Activated T-helper 17 cell treated with anti-CD3 and anti-CD28 coated beads, Interleukin-2, amount 50 U/mL, for 72 hours (primary cell): ENCODE data around the gene USP6NL. TPM values are rescaled to one million over a fixed set of nuclear protein-coding genes. Genes with fewer than 3 reads are reported as not detected.
A peak's percentile ranks its signal among the peaks of the same experiment; 100 is the strongest.
"Not testable (repeated sequence)": the region's sequence is repeated elsewhere in the genome, so short reads cannot be mapped to it uniquely, and the experiment has no call there.

ENCODE experiments used
- ATAC-seq: fragments of 150-1000 bp; cut with Tn5 transposase; replicated peaks from 2 replicates; pipeline ENCODE4 v1.10.0; 2021; ENCODE audit warnings: mild to moderate bottlenecking, moderate library complexity
- H3K27ac Mint-ChIP-seq: one replicate; pipeline ENCODE4 v1.8.0; 2022; ENCODE audit warnings: mixed read lengths
- H3K27me3 Mint-ChIP-seq: one replicate; pipeline ENCODE4 v1.8.0; 2022; ENCODE audit warnings: mixed read lengths
- H3K36me3 Mint-ChIP-seq: one replicate; pipeline ENCODE4 v1.8.0; 2022; ENCODE audit warnings: low read depth, mild to moderate bottlenecking, mixed read lengths
- H3K4me1 Mint-ChIP-seq: one replicate; pipeline ENCODE4 v1.8.0; 2022; ENCODE audit warnings: mixed read lengths
- H3K4me3 Mint-ChIP-seq: one replicate; pipeline ENCODE4 v1.8.0; 2022; ENCODE audit warnings: mild to moderate bottlenecking, mixed read lengths
- H3K9me3 Mint-ChIP-seq: one replicate; pipeline ENCODE4 v1.8.0; 2022; ENCODE audit warnings: mixed read lengths
- total RNA-seq, 2 donors: library from RNA; stranded (reverse); gene quantifications; one replicate each; pipeline ENCODE4 v1.2.3, GENCODE V29; 2022

The USP6NL gene
- total RNA-seq, 2 donors from 2014 or later: 0.74 to 1.7 TPM

- ATAC-seq: peak; percentile 76
- peaks cover 6% of the 10 kb centered on the region for H3K4me1 Mint-ChIP-seq
- H3K4me3 Mint-ChIP-seq: no peak overlapping the region
- no peak overlapping the region for H3K27ac Mint-ChIP-seq
- no peaks in the 10 kb centered on the region for H3K9me3 Mint-ChIP-seq
- peaks cover 3% of the 10 kb centered on the region for H3K27me3 Mint-ChIP-seq
- H3K36me3 Mint-ChIP-seq: no peaks in the 10 kb centered on the region
Measured at GRCh38 chr10:11515596-11516430, 95.6 kb downstream of the USP6NL start.

- Mint-ChIP-seq H3K27me3 (peaks cover 3% of the 10 kb centered on the region), H3K27ac (no peak overlapping the region), H3K4me3 (no peak overlapping the region), H3K36me3 (no peaks in the 10 kb centered on the region), H3K9me3 (no peaks in the 10 kb centered on the region), H3K4me1 (peaks cover 6% of the 10 kb centered on the region)
- ATAC-seq: no peak
Measured at GRCh38 chr10:11513727-11514126, 97.7 kb downstream of the USP6NL start.

- H3K9me3 Mint-ChIP-seq: no peaks in the 10 kb centered on the region
- H3K4me3 Mint-ChIP-seq: no peak overlapping the region
- ATAC-seq: no peak
- peaks cover 6% of the 10 kb centered on the region for H3K4me1 Mint-ChIP-seq
- no peaks in the 10 kb centered on the region for H3K36me3 Mint-ChIP-seq
- H3K27me3 Mint-ChIP-seq: peaks cover 3% of the 10 kb centered on the region
- H3K27ac Mint-ChIP-seq: no peak overlapping the region
Measured at GRCh38 chr10:11512596-11512995, 98.9 kb downstream of the USP6NL start.

- H3K27me3 Mint-ChIP-seq: peaks cover 3% of the 10 kb centered on the region
- no peak overlapping the region for H3K4me3 Mint-ChIP-seq
- H3K9me3 Mint-ChIP-seq: no peaks in the 10 kb centered on the region
- no peak for ATAC-seq
- H3K36me3 Mint-ChIP-seq: no peaks in the 10 kb centered on the region
- no peaks in the 10 kb centered on the region for H3K4me1 Mint-ChIP-seq
- H3K27ac Mint-ChIP-seq: no peak overlapping the region
Measured at GRCh38 chr10:11511321-11511720, 100.1 kb downstream of the USP6NL start.

- Mint-ChIP-seq H3K9me3 (no peaks in the 10 kb centered on the region), H3K4me3 (no peak overlapping the region)
- no peak for ATAC-seq
Measured at GRCh38 chr10:11510736-11511135, 100.7 kb downstream of the USP6NL start.

GRCh38 chr10:11510281-11510680 is 101.2 kb downstream of the USP6NL start:
- Mint-ChIP-seq H3K36me3 (no peaks in the 10 kb centered on the region), H3K4me3 (no peak overlapping the region)
- ATAC-seq: no peak

More at GRCh38 chr10:11510736-11511135, 100.7 kb downstream of the USP6NL start:
- peaks cover 3% of the 10 kb centered on the region for H3K27me3 Mint-ChIP-seq
- H3K4me1 Mint-ChIP-seq: peaks cover 2% of the 10 kb centered on the region
- H3K36me3 Mint-ChIP-seq: no peaks in the 10 kb centered on the region
- H3K27ac Mint-ChIP-seq: no peak overlapping the region

GRCh38 chr10:11509036-11509435 is 102.4 kb downstream of the USP6NL start:
- H3K27ac Mint-ChIP-seq: no peak overlapping the region
- no peak for ATAC-seq

More at GRCh38 chr10:11510281-11510680, 101.2 kb downstream of the USP6NL start:
- Mint-ChIP-seq H3K9me3 (no peaks in the 10 kb centered on the region), H3K27ac (no peak overlapping the region), H3K4me1 (peaks cover 5% of the 10 kb centered on the region), H3K27me3 (peaks cover under 1% of the 10 kb centered on the region)

GRCh38 chr10:11506247-11506789 is 105.1 kb downstream of the USP6NL start:
- Mint-ChIP-seq H3K36me3 (no peaks in the 10 kb centered on the region), H3K27me3 (no peaks in the 10 kb centered on the region), H3K4me1 (peaks cover 9% of the 10 kb centered on the region), H3K4me3 (no peak overlapping the region), H3K27ac (no peak overlapping the region), H3K9me3 (no peaks in the 10 kb centered on the region)
- no peak for ATAC-seq

More at GRCh38 chr10:11509036-11509435, 102.4 kb downstream of the USP6NL start:
- Mint-ChIP-seq H3K36me3 (no peaks in the 10 kb centered on the region), H3K4me1 (peaks cover 9% of the 10 kb centered on the region), H3K9me3 (no peaks in the 10 kb centered on the region), H3K27me3 (no peaks in the 10 kb centered on the region), H3K4me3 (no peak overlapping the region)

- no peaks in the 10 kb centered on the region for H3K27me3 Mint-ChIP-seq
- ATAC-seq: peak; percentile 99
- H3K27ac Mint-ChIP-seq: peak overlapping the region; percentile 18
- H3K36me3 Mint-ChIP-seq: no peaks in the 10 kb centered on the region
- peak overlapping the region; percentile 8 for H3K4me3 Mint-ChIP-seq
- peaks cover 9% of the 10 kb centered on the region for H3K4me1 Mint-ChIP-seq
- H3K9me3 Mint-ChIP-seq: no peaks in the 10 kb centered on the region
Measured at GRCh38 chr10:11505639-11506038, 105.8 kb downstream of the USP6NL start.

GRCh38 chr10:11504566-11505285 is 106.7 kb downstream of the USP6NL start:
- Mint-ChIP-seq H3K4me1 (peaks cover 9% of the 10 kb centered on the region), H3K27ac (no peak overlapping the region), H3K9me3 (no peaks in the 10 kb centered on the region), H3K36me3 (no peaks in the 10 kb centered on the region), H3K4me3 (no peak overlapping the region), H3K27me3 (no peaks in the 10 kb centered on the region)
- ATAC-seq: no peak

GRCh38 chr10:11501600-11501999 is 109.8 kb downstream of the USP6NL start:
- no peaks in the 10 kb centered on the region for H3K9me3 Mint-ChIP-seq
- ATAC-seq: no peak
- no peak overlapping the region for H3K27ac Mint-ChIP-seq

GRCh38 chr10:11499425-11500071 is 111.9 kb downstream of the USP6NL start:
- no peak overlapping the region for H3K27ac Mint-ChIP-seq
- peaks cover 6% of the 10 kb centered on the region for H3K4me1 Mint-ChIP-seq
- no peak overlapping the region for H3K4me3 Mint-ChIP-seq
- H3K27me3 Mint-ChIP-seq: no peaks in the 10 kb centered on the region
- peak; percentile 19 for ATAC-seq
- H3K36me3 Mint-ChIP-seq: no peaks in the 10 kb centered on the region
- no peaks in the 10 kb centered on the region for H3K9me3 Mint-ChIP-seq

More at GRCh38 chr10:11501600-11501999, 109.8 kb downstream of the USP6NL start:
- Mint-ChIP-seq H3K36me3 (no peaks in the 10 kb centered on the region), H3K4me1 (peaks cover 15% of the 10 kb centered on the region), H3K27me3 (no peaks in the 10 kb centered on the region), H3K4me3 (no peak overlapping the region)

GRCh38 chr10:11498399-11498798 is 113.1 kb downstream of the USP6NL start:
- ATAC-seq: no peak
- no peaks in the 10 kb centered on the region for H3K9me3 Mint-ChIP-seq
- no peaks in the 10 kb centered on the region for H3K27me3 Mint-ChIP-seq
- H3K4me3 Mint-ChIP-seq: no peak overlapping the region
- H3K4me1 Mint-ChIP-seq: peaks cover 6% of the 10 kb centered on the region
- H3K36me3 Mint-ChIP-seq: no peaks in the 10 kb centered on the region
- H3K27ac Mint-ChIP-seq: no peak overlapping the region

- not testable (repeated sequence) for H3K27ac Mint-ChIP-seq, H3K4me3 Mint-ChIP-seq, ATAC-seq, H3K9me3 Mint-ChIP-seq, H3K36me3 Mint-ChIP-seq, H3K4me1 Mint-ChIP-seq, H3K27me3 Mint-ChIP-seq
Measured at GRCh38 chr10:11494923-11495322, 116.5 kb downstream of the USP6NL start.
